Fibroblast of peridontal ligament (primary cell): Measurements from ENCODE around the gene ZBTB1.
A peak's percentile ranks its signal among the peaks of the same experiment; 100 is the strongest.
"Not testable (repeated sequence)": the region's sequence is repeated elsewhere in the genome, so short reads cannot be mapped to it uniquely, and the experiment has no call there.

Source experiments
- DNase-seq: peaks from one replicate; pipeline ENCODE4 v3.0.0-alpha.2; 2010; ENCODE audit errors: extremely low read depth

The ZBTB1 gene

GRCh38 chr14:64525354-64525753, 20.8 kb downstream of the ZBTB1 start:
- no peak for DNase-seq

GRCh38 chr14:64531567-64531966, 27.0 kb downstream of the ZBTB1 start:
- DNase-seq, result no peak

GRCh38 chr14:64536488-64537245, 32.1 kb downstream of the ZBTB1 start:
- DNase-seq, result peak; percentile 20

GRCh38 chr14:64540208-64541202, 35.9 kb downstream of the ZBTB1 start, which contains the start of gene HSPA2:
TSS of gene HSPA2 (plus strand) at chr14:64540741. CDS start at chr14:64540850, 109 bp downstream.
- DNase-seq, result peak; percentile 99

- no peak for DNase-seq
Observed at GRCh38 chr14:64541261-64541971, 36.8 kb downstream of the ZBTB1 start.

- DNase-seq, result no peak
Observed at GRCh38 chr14:64541972-64542835, 37.6 kb downstream of the ZBTB1 start.

- DNase-seq, result no peak
Observed at GRCh38 chr14:64542836-64543201, 38.2 kb downstream of the ZBTB1 start.

- no peak for DNase-seq
Observed at GRCh38 chr14:64544607-64545312, 40.2 kb downstream of the ZBTB1 start.

GRCh38 chr14:64549016-64549415, 44.4 kb downstream of the ZBTB1 start:
- DNase-seq, result peak; percentile 36

- no peak for DNase-seq
Observed at GRCh38 chr14:64549791-64550620, 45.4 kb downstream of the ZBTB1 start, which contains the start of gene PPP1R36. TSS of gene PPP1R36 (plus strand) at chr14:64549961. CDS start at chr14:64549998, 37 bp downstream.

- no peak for DNase-seq
Observed at GRCh38 chr14:64550621-64551333, 46.2 kb downstream of the ZBTB1 start.

- no peak for DNase-seq
Observed at GRCh38 chr14:64554556-64554955, 50.0 kb downstream of the ZBTB1 start.

GRCh38 chr14:64556526-64556925, 52.0 kb downstream of the ZBTB1 start:
- peak; percentile 75 for DNase-seq

- DNase-seq, result not testable (repeated sequence)
Observed at GRCh38 chr14:64558216-64558615, 53.6 kb downstream of the ZBTB1 start.

GRCh38 chr14:64561631-64562030, 57.1 kb downstream of the ZBTB1 start:
- no peak for DNase-seq

- no peak for DNase-seq
Observed at GRCh38 chr14:64562436-64562835, 57.9 kb downstream of the ZBTB1 start.

GRCh38 chr14:64563696-64564095, 59.1 kb downstream of the ZBTB1 start:
- DNase-seq, result no peak

- peak; percentile 66 for DNase-seq
Observed at GRCh38 chr14:64566651-64567122, 62.1 kb downstream of the ZBTB1 start.
